DMS114 treated with DMSO at 0.1 percent for 48 hours (cell line): ENCODE results near the gene PSMG3.
"Not testable (repeated sequence)": the region's sequence is repeated elsewhere in the genome, so short reads cannot be mapped to it uniquely, and the experiment has no call there.

Experiments used
- DNase-seq: peaks from one replicate; lab custom pipeline; 2025; ENCODE audit not compliant: unreplicated experiment; lab: John Stamatoyannopoulos, UW

Gene PSMG3

GRCh38 chr7:1536455-1536742 lies 33.4 kb downstream of the PSMG3 start:
- DNase-seq: no peak

GRCh38 chr7:1535701-1536454 lies 34.0 kb downstream of the PSMG3 start:
- DNase-seq: no peak

- no peak for DNase-seq
Observed at GRCh38 chr7:1535100-1535458, 34.8 kb downstream of the PSMG3 start.

GRCh38 chr7:1534330-1535099 lies 35.3 kb downstream of the PSMG3 start:
- DNase-seq: no peak

GRCh38 chr7:1533547-1534329 lies 36.1 kb downstream of the PSMG3 start:
- DNase-seq: no peak

- DNase-seq: no peak
Observed at GRCh38 chr7:1533255-1533546, 36.6 kb downstream of the PSMG3 start.

GRCh38 chr7:1532456-1533254 lies 37.2 kb downstream of the PSMG3 start:
- no peak for DNase-seq

GRCh38 chr7:1531979-1532455 lies 37.8 kb downstream of the PSMG3 start:
- DNase-seq: no peak

- no peak for DNase-seq
Observed at GRCh38 chr7:1531263-1531978, 38.4 kb downstream of the PSMG3 start.

GRCh38 chr7:1530946-1531262 lies 38.9 kb downstream of the PSMG3 start:
- no peak for DNase-seq

- no peak for DNase-seq
Observed at GRCh38 chr7:1529383-1530116, 40.3 kb downstream of the PSMG3 start.

- DNase-seq: no peak
Observed at GRCh38 chr7:1526271-1526754, 43.5 kb downstream of the PSMG3 start.

GRCh38 chr7:1525409-1525808 lies 44.4 kb downstream of the PSMG3 start:
- DNase-seq: no peak

- no peak for DNase-seq
Observed at GRCh38 chr7:1523844-1524243, 46.0 kb downstream of the PSMG3 start.

- no peak for DNase-seq
Observed at GRCh38 chr7:1523208-1523607, 46.6 kb downstream of the PSMG3 start.

- DNase-seq: no peak
Observed at GRCh38 chr7:1521456-1521855, 48.4 kb downstream of the PSMG3 start.

- no peak for DNase-seq
Observed at GRCh38 chr7:1520539-1521234, 49.1 kb downstream of the PSMG3 start.

- not testable (repeated sequence) for DNase-seq
Observed at GRCh38 chr7:1519322-1519922, 50.4 kb downstream of the PSMG3 start.
